GM18505 (cell line): Measurements from ENCODE around the gene B3GNT7.
"Not testable (repeated sequence)": the region's sequence is repeated elsewhere in the genome, so short reads cannot be mapped to it uniquely, and the experiment has no call there.

ENCODE experiments used
- ATAC-seq: cut with Tn5 transposase; IDR thresholded peaks from one replicate; pipeline ENCODE4 v1.9.1; 2021; ENCODE audit not compliant: unreplicated experiment
- POLR2A ChIP-seq: IDR thresholded peaks from 4 replicates; pipeline ENCODE4 v1.6.1; 2011; ENCODE audit warnings: borderline replicate concordance; ENCODE audit not compliant: insufficient read depth, insufficient read length; ENCODE audit errors: extremely low read depth

Gene B3GNT7

GRCh38 chr2:231394211-231395141 lies 1.0 kb upstream of the B3GNT7 start:
- peak; percentile 86 for TF ChIP-seq POLR2A
- ATAC-seq: peak; percentile 33

DNA sequence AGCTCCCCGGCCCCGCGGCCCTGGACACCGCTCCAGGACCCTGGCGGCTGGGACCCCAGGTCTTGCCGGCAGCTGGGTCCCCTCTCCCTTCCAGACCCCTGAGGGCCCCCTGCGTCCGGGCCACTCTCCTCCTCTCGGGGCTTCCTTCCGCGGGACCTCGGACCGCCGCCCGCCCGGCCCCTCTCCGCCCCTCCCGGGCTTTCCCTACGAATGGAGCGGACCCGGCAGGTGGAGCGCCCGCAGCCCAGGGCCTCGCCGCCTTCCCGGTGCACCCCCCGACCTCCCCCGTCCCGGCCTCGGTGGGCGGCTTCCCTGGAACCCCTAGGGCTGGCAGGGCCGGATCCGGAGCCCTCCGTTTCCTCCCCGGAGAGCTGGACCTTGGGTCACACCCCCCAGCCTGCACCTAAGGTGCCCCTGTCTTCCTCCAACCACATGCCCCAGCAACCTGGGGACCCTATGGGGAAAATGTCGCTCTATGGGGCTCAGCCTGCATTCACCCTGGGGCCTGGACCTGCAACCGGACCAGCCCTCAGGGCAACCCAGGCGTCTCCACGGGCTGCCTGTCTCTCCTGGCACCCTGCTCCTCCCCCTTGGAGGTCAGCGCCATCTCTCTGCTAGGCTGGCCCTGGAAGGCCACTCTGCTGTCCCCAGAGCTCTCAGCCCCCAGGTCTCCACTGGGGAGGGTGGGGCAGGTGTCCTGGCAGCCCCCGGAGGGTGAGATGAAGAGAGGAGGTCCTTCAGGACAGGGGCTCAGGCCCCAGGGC lies 730 bp downstream of the B3GNT7 start:
- TF ChIP-seq POLR2A: no peak

DNA sequence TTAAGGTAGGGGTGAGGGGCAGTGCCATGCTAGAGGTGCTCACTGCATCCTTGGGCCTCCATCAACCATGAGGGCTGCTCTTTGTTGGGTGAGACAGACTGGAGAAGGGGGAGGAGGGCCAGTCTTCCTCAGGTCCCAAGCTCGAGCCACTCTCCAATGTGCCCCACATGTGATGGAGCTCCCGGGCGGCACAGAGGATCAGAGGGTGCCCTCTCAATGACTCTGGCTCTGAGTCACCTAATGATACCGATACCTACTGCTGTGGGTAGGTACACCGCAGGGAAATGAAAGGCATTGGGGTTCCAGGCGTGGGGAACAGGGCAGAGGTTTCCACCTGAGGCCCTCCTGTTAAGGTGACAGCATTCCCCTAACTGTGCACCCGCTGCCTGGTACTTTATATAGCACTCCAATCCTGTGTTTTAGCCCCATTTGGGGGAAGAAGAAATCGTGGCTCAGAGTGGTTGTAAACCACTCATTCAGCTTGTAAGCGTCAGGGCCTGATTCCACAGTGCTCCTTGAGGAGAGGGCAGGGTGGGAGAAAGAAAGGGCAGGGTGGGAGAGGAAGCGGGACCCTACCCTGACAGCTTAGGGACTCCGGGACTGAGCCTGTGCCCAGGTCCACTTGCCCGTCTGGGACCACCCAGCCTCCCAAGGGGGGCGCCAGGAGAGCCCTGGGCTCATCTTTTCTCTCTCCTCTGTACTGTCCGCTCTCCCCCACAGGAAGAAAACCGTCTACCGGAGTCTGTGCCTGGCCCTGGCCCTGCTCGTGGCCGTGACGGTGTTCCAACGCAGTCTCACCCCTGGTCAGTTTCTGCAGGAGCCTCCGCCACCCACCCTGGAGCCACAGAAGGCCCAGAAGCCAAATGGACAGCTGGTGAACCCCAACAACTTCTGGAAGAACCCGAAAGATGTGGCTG lies 1.8 kb downstream of the B3GNT7 start:
- no peak for TF ChIP-seq POLR2A
- ATAC-seq: no peak

More for the DNA sequence above, 730 bp downstream of the B3GNT7 start:
- no peak for ATAC-seq

GRCh38 chr2:231397928-231398294 lies 2.4 kb downstream of the B3GNT7 start:
- no peak for ATAC-seq
- no peak for TF ChIP-seq POLR2A

GRCh38 chr2:231398585-231398984 lies 3.1 kb downstream of the B3GNT7 start:
- no peak for ATAC-seq
- no peak for TF ChIP-seq POLR2A

- no peak for ATAC-seq
- no peak for TF ChIP-seq POLR2A
These were observed 3.7 kb downstream of the B3GNT7 start for GRCh38 chr2:231399046-231399852.

GRCh38 chr2:231399853-231400680 lies 4.6 kb downstream of the B3GNT7 start:
- TF ChIP-seq POLR2A: no peak
- ATAC-seq: no peak

DNA sequence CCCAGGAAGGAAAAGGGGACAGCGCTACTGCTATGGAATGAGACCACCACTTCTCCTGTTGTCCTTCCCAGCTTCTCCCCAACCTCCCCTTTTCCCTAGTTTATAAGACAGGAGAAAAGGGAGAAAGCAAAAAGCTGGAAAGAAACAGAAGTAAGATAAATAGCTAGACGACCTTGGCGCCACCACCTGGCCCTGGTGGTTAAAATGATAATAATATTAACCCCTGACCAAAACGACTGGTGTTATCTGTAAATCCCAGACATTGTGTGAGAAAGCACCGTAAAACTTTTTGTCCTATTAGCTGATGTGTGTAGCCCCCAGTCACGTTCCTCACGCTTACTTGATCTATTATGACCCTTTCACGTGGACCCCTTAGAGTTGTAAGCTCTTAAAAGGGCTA lies 5.2 kb downstream of the B3GNT7 start:
- ATAC-seq: not testable (repeated sequence)

DNA sequence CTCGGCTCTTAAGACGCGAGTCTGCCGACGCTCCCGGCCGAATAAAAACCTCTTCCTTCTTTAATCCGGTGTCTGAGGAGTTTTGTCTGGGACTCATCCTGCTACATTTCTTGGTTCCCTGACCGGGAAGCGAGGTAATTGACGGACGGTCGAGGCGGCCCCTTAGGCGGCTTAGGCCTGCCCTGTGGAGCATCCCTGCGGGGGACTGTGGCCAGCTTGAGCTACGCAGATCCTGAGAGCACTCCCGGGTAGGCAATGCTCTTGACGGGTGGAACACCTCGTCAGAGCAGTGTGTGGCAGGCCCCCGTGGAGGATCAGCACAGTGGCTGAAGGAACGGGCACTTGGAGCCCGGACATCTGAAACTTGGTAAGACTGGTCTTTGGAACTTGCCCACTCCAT lies 5.6 kb downstream of the B3GNT7 start:
- not testable (repeated sequence) for ATAC-seq

GRCh38 chr2:231403421-231404182 lies 8.1 kb downstream of the B3GNT7 start:
- not testable (repeated sequence) for ATAC-seq

GRCh38 chr2:231404183-231404578 lies 8.7 kb downstream of the B3GNT7 start:
- not testable (repeated sequence) for ATAC-seq

- ATAC-seq: not testable (repeated sequence)
These were observed 10.3 kb downstream of the B3GNT7 start for GRCh38 chr2:231405601-231406367.

DNA sequence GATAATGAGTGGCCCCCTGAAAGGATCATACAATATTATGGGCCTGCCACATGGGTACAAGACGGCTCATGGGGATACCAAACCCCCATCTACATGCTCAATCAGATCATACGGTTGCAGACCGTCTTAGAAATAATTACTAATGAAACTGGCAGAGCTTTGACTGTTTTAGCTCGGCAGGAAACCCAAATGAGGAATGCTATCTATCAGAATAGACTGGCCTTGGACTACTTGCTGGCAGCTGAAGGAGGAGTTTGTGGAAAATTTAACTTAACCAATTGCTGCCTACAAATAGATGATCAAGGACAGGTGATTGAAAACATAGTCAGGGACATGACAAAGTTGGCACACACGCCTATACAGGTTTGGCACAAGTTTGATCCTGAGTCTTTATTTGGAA lies 12.2 kb downstream of the B3GNT7 start:
- not testable (repeated sequence) for ATAC-seq

DNA sequence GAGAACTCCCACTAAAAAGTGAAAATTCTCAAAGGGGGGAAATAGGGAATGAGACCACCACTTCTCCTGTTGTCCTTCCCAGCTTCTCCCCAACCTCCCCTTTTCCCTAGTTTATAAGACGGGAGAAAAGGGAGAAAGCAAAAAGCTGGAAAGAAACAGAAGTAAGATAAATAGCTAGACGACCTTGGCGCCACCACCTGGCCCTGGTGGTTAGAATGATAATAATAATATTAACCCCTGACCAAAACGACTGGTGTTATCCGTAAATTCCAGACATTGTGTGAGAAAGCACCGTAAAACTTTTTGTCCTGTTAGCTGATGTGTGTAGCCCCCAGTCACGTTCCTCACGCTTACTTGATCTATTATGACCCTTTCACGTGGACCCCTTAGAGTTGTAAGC lies 12.8 kb downstream of the B3GNT7 start:
- ATAC-seq: not testable (repeated sequence)
